Measurements from ENCODE around the gene METTL13.

DNA sequence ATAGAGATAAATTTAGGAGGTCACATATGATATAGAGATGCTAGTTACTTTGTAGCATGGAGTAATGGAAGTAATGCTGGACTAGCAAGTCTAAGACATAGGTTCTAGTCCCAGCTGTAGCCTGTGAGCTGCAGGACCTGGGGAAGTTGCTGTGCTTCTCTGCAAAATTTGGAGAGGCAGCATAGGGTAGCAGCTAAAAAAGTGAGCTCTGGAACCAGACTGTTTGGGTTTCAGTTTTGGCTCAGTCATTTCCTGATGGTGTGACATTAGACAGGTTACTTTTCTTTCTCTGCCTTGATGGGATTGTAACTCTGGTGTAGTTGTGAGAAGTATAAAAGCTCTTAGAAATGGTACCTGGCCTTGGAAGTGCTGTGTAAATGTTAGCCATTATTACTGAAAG is 3.3 kb downstream of the METTL13 start:
- TF ChIP-seq POLR2AphosphoS5 (IDR thresholded peaks at IDR 0.05; ENCODE audit: low read depth, low read length) (no peak), SIN3A (IDR thresholded peaks at IDR 0.05; ENCODE audit: borderline replicate concordance, insufficient read depth, low read length) (no peak)
- TF ChIP-seq, protein P1, sequence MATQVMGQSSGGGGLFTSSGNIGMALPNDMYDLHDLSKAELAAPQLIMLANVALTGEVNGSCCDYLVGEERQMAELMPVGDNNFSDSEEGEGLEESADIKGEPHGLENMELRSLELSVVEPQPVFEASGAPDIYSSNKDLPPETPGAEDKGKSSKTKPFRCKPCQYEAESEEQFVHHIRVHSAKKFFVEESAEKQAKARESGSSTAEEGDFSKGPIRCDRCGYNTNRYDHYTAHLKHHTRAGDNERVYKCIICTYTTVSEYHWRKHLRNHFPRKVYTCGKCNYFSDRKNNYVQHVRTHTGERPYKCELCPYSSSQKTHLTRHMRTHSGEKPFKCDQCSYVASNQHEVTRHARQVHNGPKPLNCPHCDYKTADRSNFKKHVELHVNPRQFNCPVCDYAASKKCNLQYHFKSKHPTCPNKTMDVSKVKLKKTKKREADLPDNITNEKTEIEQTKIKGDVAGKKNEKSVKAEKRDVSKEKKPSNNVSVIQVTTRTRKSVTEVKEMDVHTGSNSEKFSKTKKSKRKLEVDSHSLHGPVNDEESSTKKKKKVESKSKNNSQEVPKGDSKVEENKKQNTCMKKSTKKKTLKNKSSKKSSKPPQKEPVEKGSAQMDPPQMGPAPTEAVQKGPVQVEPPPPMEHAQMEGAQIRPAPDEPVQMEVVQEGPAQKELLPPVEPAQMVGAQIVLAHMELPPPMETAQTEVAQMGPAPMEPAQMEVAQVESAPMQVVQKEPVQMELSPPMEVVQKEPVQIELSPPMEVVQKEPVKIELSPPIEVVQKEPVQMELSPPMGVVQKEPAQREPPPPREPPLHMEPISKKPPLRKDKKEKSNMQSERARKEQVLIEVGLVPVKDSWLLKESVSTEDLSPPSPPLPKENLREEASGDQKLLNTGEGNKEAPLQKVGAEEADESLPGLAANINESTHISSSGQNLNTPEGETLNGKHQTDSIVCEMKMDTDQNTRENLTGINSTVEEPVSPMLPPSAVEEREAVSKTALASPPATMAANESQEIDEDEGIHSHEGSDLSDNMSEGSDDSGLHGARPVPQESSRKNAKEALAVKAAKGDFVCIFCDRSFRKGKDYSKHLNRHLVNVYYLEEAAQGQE (IDR thresholded peaks at IDR 0.05; ENCODE audit: insufficient read depth in 1 of 2, low read depth in 2 of 2, low read length in 2 of 2): no peak
